Adrenal gland (tissue), 12 donors: Measurements from ENCODE around the gene ALX4. TPM values are rescaled to one million over a fixed set of nuclear protein-coding genes. Genes with fewer than 3 reads are reported as not detected.

Experiments used
- DNase-seq, 7 donors: peaks; one replicate each; pipeline ENCODE4 v3.0.0-alpha.2; 2019 to 2020
- H3K27ac ChIP-seq, 5 donors: fragments of 200-600 bp; sonication (generic) in 4 of 5; 1 replicate in 3 of 5; 2 replicates in 2 of 5; pipeline versions ENCODE4 v1.5.1 to v1.8.0; 2016 to 2020; ENCODE audit warnings: mild to moderate bottlenecking in 1 of 5
- H3K27me3 ChIP-seq: fragments of 200-600 bp; 2 replicates; pipeline ENCODE4 v1.8.0; 2021
- H3K36me3 ChIP-seq, 2 donors: fragments of 200-600 bp; replicated peaks in 1 of 2; 1 replicate in 1 of 2; 2 replicates in 1 of 2; pipeline versions ENCODE4 v1.5.1 to v1.8.0; 2018 to 2022
- H3K4me1 ChIP-seq, 2 donors: fragments of 200-600 bp; replicated peaks in 1 of 2; 1 replicate in 1 of 2; 2 replicates in 1 of 2; pipeline versions ENCODE4 v1.5.1 to v1.8.0; 2018 to 2021
- H3K4me3 ChIP-seq, 4 donors: fragments of 200-600 bp; sonication (generic) in 3 of 4; one replicate each; pipeline ENCODE4 v1.5.1; 2016 to 2018
- H3K9me3 ChIP-seq, 3 donors: fragments of 200-600 bp; sonication (generic) in 1 of 3; replicated peaks in 1 of 3; 1 replicate in 2 of 3; 2 replicates in 1 of 3; pipeline versions ENCODE4 v1.5.1 to v1.8.0; 2016 to 2021
- POLR2A ChIP-seq, 2 donors: fragments of 450-650 bp; IDR thresholded peaks; one replicate each; pipeline ENCODE4 v1.6.1; 2017; ENCODE audit warnings: antibody characterized with exemption in 2 of 2, mild to moderate bottlenecking in 2 of 2, moderate library complexity in 1 of 2
- WGBS, 4 donors: extraction: QIAGEN DNeasy Blood & Tissue Kit in 2 of 4; methylation state at CpG; one replicate each; pipeline versions ENCODE4 v1.1.5 to v1.1.7; 2013 to 2017; 5-methylcytosine and 5-hydroxymethylcytosine counted together
- intact Hi-C, 2 donors: fragments of 100-400 bp; cut with DNase I; formaldehyde crosslinking; loops; one replicate each; pipeline versions ENCODE4 v1.14.1 to v1.15.0; 2022 to 2023
- polyA plus RNA-seq, 3 donors: library from polyadenylated mRNA; stranded (reverse); fragments of 200-250 nt in 2 of 3; fragments of 350-450 nt in 1 of 3; fragmentation: Illumina TruSeq in 1 of 3; extraction: RNeasy Lipid Tissue Mini Kit (QIAGEN cat#74804) in 1 of 3; gene quantifications; one replicate each; pipeline ENCODE4 v1.2.3, GENCODE V29; 2013 to 2014
- total RNA-seq, 9 donors: library from RNA; depleted of rRNA in 4 of 9; stranded (reverse); fragments of >200 nt in 4 of 9; fragments of 120-200 nt in 1 of 9; fragmentation: NEBNext Ultra II Directional in 1 of 9; extraction: Animal tissue kit (Norgen Biotek cat#: 25700) in 1 of 9; gene quantifications; one replicate each; pipeline versions ENCODE4 v1.1.0 to v1.2.4, GENCODE V29; 2013 to 2023
- TF ChIP-seq, protein P1 (sequence below), 6 experiments: fragments of 450-650 bp in 4 of 6; fragments of 200-600 bp in 2 of 6; sonication (generic) in 1 of 6; IDR thresholded peaks; 1 replicate in 5 of 6; 2 replicates in 1 of 6; pipeline versions ENCODE4 v1.5.1 to v1.8.0; 2016 to 2021; ENCODE audit warnings: antibody characterized with exemption in 6 of 6, mild to moderate bottlenecking in 2 of 6, moderate library complexity in 1 of 6
- donor health status: healthy with polysubstance abuse.
- donor health status: Bipolar disorder and iron deficiency.
- donor health status: DM: yes; HTN: yes; CAD: no.
- donor health status: DM: no; HTN: no; CAD: no.
- donor health status: DM: no; HTN: no; CAD: no.
- donor health status: DM: yes; HTN: yes; CAD: no.

The ALX4 gene
- total and polyA plus RNA-seq, 12 donors, result 0.03 to 0.06 TPM; not detected in 10

DNA sequence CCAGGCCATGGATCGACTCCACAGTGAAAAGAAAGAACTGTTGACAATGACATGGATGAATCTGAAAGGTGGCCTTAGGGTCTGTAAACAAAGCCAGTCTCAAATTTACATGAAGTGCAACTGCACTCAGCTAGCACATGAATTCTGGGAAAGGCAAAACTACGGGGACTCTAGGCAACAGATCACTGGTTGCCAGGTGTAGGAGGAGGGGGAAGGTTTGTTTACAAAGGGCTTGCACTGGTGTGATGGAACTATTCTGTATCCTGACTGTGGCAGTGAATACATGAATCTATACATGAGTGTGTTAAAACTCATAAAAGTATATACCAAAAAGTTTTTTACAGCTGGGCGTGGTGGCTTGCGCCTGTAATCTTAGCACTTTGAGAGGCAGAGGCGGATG lies 27.3 kb downstream of the ALX4 start:
- WGBS, 4 donors, result 84 to 93% (median 93%) methylated on average over 5 of the region's 5 CpGs
- TF ChIP-seq, protein P1, sequence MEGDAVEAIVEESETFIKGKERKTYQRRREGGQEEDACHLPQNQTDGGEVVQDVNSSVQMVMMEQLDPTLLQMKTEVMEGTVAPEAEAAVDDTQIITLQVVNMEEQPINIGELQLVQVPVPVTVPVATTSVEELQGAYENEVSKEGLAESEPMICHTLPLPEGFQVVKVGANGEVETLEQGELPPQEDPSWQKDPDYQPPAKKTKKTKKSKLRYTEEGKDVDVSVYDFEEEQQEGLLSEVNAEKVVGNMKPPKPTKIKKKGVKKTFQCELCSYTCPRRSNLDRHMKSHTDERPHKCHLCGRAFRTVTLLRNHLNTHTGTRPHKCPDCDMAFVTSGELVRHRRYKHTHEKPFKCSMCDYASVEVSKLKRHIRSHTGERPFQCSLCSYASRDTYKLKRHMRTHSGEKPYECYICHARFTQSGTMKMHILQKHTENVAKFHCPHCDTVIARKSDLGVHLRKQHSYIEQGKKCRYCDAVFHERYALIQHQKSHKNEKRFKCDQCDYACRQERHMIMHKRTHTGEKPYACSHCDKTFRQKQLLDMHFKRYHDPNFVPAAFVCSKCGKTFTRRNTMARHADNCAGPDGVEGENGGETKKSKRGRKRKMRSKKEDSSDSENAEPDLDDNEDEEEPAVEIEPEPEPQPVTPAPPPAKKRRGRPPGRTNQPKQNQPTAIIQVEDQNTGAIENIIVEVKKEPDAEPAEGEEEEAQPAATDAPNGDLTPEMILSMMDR (IDR thresholded peaks at IDR 0.05), result no peak
- TF ChIP-seq POLR2A (IDR thresholded peaks at IDR 0.05), result no peak
- intact Hi-C loops, result loop anchor here in 1 of 2 donors (5.0 kb wide), 1 partner anchor 255 kb away; no protein-coding TSS in a partner anchor
- Histone ChIP-seq H3K9me3 (no peaks in the 10 kb centered on the region), H3K36me3 (no peaks in the 10 kb centered on the region), H3K27ac (no peak overlapping the region), H3K4me1 (no peaks in the 10 kb centered on the region), H3K4me3 (no peak overlapping the region), H3K27me3 (no peaks in the 10 kb centered on the region)
- DNase-seq, result no peak

- no peak for TF ChIP-seq POLR2A (IDR thresholded peaks at IDR 0.05)
- TF ChIP-seq, protein P1 (IDR thresholded peaks at IDR 0.05), result no peak
- H3K27me3 ChIP-seq, result no peaks in the 10 kb centered on the region
- no peak for DNase-seq
- H3K9me3 ChIP-seq, result no peaks in the 10 kb centered on the region
- no peaks in the 10 kb centered on the region for H3K36me3 ChIP-seq
- no peak overlapping the region for H3K4me3 ChIP-seq
- WGBS, 4 donors, result 90 to 95% (median 92%) methylated on average over 9 of the region's 9 CpGs
- H3K4me1 ChIP-seq, result no peaks in the 10 kb centered on the region
- no peak overlapping the region for H3K27ac ChIP-seq
- intact Hi-C loops, result loop anchor here in 1 of 2 donors (5.0 kb wide), 1 partner anchor 256 kb away; no protein-coding TSS in a partner anchor
These were observed 28.8 kb downstream of the ALX4 start for GRCh38 chr11:44281151-44281550.

GRCh38 chr11:44280257-44280656 lies 29.7 kb downstream of the ALX4 start:
- TF ChIP-seq POLR2A (IDR thresholded peaks at IDR 0.05), result no peak
- TF ChIP-seq, protein P1 (IDR thresholded peaks at IDR 0.05), result no peak
- no peaks in the 10 kb centered on the region for H3K4me1 ChIP-seq
- H3K9me3 ChIP-seq, result no peaks in the 10 kb centered on the region
- WGBS, 4 donors, result 76 to 85% (median 81%) methylated on average over 2 to 7 of the region's 7 CpGs
- H3K36me3 ChIP-seq, result no peaks in the 10 kb centered on the region
- intact Hi-C loops, result loop anchor here in 1 of 2 donors (5.0 kb wide), 1 partner anchor 257 kb away; no protein-coding TSS in a partner anchor
- DNase-seq, result no peak
- no peak overlapping the region for H3K27ac ChIP-seq
- no peaks in the 10 kb centered on the region for H3K27me3 ChIP-seq
- no peak overlapping the region for H3K4me3 ChIP-seq

GRCh38 chr11:44279483-44279882 lies 30.5 kb downstream of the ALX4 start:
- Histone ChIP-seq H3K36me3 (no peaks in the 10 kb centered on the region), H3K27me3 (no peaks in the 10 kb centered on the region), H3K27ac (no peak overlapping the region), H3K4me3 (no peak overlapping the region), H3K9me3 (no peaks in the 10 kb centered on the region), H3K4me1 (no peaks in the 10 kb centered on the region)
- intact Hi-C loops, result no loop called here
- no peak for TF ChIP-seq POLR2A (IDR thresholded peaks at IDR 0.05)
- TF ChIP-seq, protein P1 (IDR thresholded peaks at IDR 0.05), result no peak
- WGBS, 4 donors, result 77 to 84% (median 82%) methylated on average over 4 to 6 of the region's 6 CpGs
- no peak for DNase-seq
